Kidney (tissue), 14 donors: Measurements from ENCODE around the gene INPP5F. TPM values are rescaled to one million over a fixed set of nuclear protein-coding genes. Genes with fewer than 3 reads are reported as not detected.
"Not testable (repeated sequence)": the region's sequence is repeated elsewhere in the genome, so short reads cannot be mapped to it uniquely, and the experiment has no call there.

Experiments used
- DNase-seq, 5 donors: peaks; one replicate each; pipeline ENCODE4 v3.0.0-alpha.2; 2013 to 2020
- FAIRE-seq: peaks from 2 replicates; lab custom pipeline; 2012; peaks lifted over from hg19 to GRCh38; lab: Jason Lieb, UNC
- H3K27ac ChIP-seq, 2 donors: one replicate each; pipeline ENCODE4 v1.7.0; 2013; ENCODE audit warnings: low read depth in 2 of 2, low read length in 2 of 2, inconsistent platforms in 1 of 2
- H3K27me3 ChIP-seq: one replicate; pipeline ENCODE4 v1.7.1; 2013; ENCODE audit warnings: low read length, inconsistent platforms; ENCODE audit not compliant: control insufficient read depth, insufficient read depth
- H3K36me3 ChIP-seq, 3 donors: one replicate each; pipeline versions ENCODE4 v1.7.0 to v1.7.1; 2013; ENCODE audit warnings: low read length in 3 of 3, control low read depth in 1 of 3, inconsistent platforms in 1 of 3; ENCODE audit not compliant: insufficient read depth in 3 of 3, control insufficient read depth in 2 of 3
- H3K4me1 ChIP-seq, 3 donors: one replicate each; pipeline versions ENCODE4 v1.7.0 to v1.7.1; 2013; ENCODE audit warnings: low read length in 3 of 3, inconsistent platforms in 1 of 3, low read depth in 1 of 3; ENCODE audit not compliant: control insufficient read depth in 2 of 3, insufficient read depth in 2 of 3
- H3K4me3 ChIP-seq, 3 donors: one replicate each; pipeline versions ENCODE4 v1.7.0 to v1.8.1; 2013; ENCODE audit warnings: low read length in 3 of 3, control low read depth in 1 of 3, inconsistent platforms in 1 of 3
- H3K9ac ChIP-seq, 3 donors: one replicate each; pipeline versions ENCODE4 v1.7.0 to v1.7.1; 2013; ENCODE audit warnings: low read length in 3 of 3, control low read depth in 1 of 3, inconsistent platforms in 1 of 3
- H3K9me3 ChIP-seq, 3 donors: one replicate each; pipeline versions ENCODE4 v1.7.0 to v1.7.1; 2013; ENCODE audit warnings: low read length in 3 of 3, control low read depth in 1 of 3, inconsistent platforms in 1 of 3; ENCODE audit not compliant: control insufficient read depth in 2 of 3, insufficient read depth in 1 of 3
- intact Hi-C: fragments of 100-400 bp; cut with DNase I; formaldehyde crosslinking; loops from one replicate; pipeline ENCODE4 v1.11.1; 2022
- polyA plus RNA-seq: library from polyadenylated mRNA; stranded (reverse); fragments of 350-450 nt; fragmentation: Illumina TruSeq; extraction: RNeasy Lipid Tissue Mini Kit (QIAGEN cat#74804); gene quantifications from one replicate; pipeline ENCODE4 v1.2.3, GENCODE V29; 2014; ENCODE audit warnings: low read depth, low replicate concordance; ENCODE audit not compliant: insufficient read depth
- total RNA-seq: library from RNA; stranded (reverse); fragmentation: NEBNext Ultra II Directional; extraction: Animal tissue kit (Norgen Biotek cat#: 25700); gene quantifications from one replicate; pipeline ENCODE4 v1.2.1, GENCODE V29; 2021
- TF ChIP-seq, protein P1 (sequence below): IDR thresholded peaks from 3 replicates; pipeline ENCODE4 v1.5.1; 2012; ENCODE audit warnings: mild to moderate bottlenecking, moderate library complexity, borderline replicate concordance; ENCODE audit not compliant: insufficient read depth; ENCODE audit errors: extremely low read depth
- donor health status: control.
- donor health status: control.
- donor health status: control.
- donor health status: control.
- donor health status: control.
- donor health status: DM: yes; HTN: yes; CAD: no.
- donor health status: Normal renal cell carcinoma (clear cell type).

INPP5F gene
- total and polyA plus RNA-seq, 2 donors from 2014 or later = 16.4 to 17.5 TPM

DNA sequence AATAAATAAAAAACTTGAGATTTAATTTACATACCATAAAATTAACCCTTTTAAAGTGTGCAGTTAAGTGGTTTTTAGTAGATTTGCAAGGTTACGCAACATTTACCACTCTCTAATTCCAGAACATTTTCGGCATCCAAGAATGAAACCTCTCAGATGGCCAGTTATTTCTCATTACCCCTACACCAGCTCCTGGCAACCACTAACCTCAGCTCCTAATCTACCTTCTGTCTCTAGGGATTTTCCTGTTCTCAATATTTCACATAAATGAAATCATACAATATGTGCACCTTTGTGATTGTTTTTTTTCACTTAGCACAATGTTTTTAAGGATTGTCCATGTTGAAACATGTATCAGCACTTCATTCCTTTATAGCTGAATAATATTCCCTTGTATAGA is 45.1 kb downstream of the INPP5F start:
- Histone ChIP-seq H3K4me1 (no peaks in the 10 kb centered on the region), H3K36me3 (no peaks in the 10 kb centered on the region), H3K27ac (no peak overlapping the region), H3K9ac (no peak overlapping the region), H3K4me3 (no peak overlapping the region), H3K27me3 (no peaks in the 10 kb centered on the region), H3K9me3 (no peaks in the 10 kb centered on the region)
- intact Hi-C loops = no loop called here
- DNase-seq = no peak
- TF ChIP-seq, protein P1, sequence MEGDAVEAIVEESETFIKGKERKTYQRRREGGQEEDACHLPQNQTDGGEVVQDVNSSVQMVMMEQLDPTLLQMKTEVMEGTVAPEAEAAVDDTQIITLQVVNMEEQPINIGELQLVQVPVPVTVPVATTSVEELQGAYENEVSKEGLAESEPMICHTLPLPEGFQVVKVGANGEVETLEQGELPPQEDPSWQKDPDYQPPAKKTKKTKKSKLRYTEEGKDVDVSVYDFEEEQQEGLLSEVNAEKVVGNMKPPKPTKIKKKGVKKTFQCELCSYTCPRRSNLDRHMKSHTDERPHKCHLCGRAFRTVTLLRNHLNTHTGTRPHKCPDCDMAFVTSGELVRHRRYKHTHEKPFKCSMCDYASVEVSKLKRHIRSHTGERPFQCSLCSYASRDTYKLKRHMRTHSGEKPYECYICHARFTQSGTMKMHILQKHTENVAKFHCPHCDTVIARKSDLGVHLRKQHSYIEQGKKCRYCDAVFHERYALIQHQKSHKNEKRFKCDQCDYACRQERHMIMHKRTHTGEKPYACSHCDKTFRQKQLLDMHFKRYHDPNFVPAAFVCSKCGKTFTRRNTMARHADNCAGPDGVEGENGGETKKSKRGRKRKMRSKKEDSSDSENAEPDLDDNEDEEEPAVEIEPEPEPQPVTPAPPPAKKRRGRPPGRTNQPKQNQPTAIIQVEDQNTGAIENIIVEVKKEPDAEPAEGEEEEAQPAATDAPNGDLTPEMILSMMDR = no peak
- FAIRE-seq = no peak

DNA sequence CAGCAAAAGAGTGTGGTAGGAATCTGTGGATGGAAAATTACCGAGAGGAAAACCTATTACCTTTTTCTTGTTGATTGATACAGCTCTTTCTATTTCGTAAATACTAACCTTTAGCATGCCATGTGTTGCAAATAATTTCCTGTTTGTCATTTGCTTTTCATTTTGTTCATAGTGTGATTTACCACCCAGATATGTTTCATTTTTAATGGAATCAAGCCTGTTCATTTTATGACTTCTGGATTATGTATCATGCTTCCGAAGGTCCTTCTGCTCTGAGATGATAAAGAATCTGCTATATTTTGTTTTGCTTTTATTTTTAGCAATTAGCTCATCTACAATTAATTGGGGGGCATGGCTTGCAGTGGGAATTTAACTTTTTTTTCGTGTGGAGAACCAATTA is 46.5 kb downstream of the INPP5F start:
- H3K36me3 ChIP-seq = no peaks in the 10 kb centered on the region
- H3K4me3 ChIP-seq = no peak overlapping the region
- H3K9me3 ChIP-seq = no peaks in the 10 kb centered on the region
- H3K9ac ChIP-seq = no peak overlapping the region
- no peak for DNase-seq
- no peak overlapping the region for H3K27ac ChIP-seq
- TF ChIP-seq, protein P1 = no peak
- H3K4me1 ChIP-seq = no peaks in the 10 kb centered on the region
- FAIRE-seq = no peak
- H3K27me3 ChIP-seq = no peaks in the 10 kb centered on the region
- intact Hi-C loops = no loop called here

DNA sequence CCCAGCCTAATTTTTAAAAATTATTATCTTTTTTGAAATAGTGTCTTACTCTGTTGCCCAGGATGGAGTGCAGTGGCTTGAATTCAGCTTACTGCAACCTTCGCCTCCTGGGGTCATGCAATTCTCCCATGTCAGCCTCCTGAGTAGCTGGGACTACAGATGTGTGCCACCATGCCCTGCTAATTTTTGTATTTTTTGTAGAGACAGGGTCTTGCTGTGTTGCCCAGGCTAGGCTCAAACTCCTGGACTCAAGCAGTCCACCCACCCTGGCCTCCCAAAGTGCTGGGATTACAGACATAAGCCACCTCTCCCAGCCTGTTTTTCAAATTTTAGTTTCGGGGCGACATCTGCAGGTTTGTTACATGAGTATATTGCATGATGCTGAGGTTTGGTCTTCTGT is 47.2 kb downstream of the INPP5F start:
- H3K9ac ChIP-seq, H3K9me3 ChIP-seq, H3K27ac ChIP-seq, H3K27me3 ChIP-seq, H3K4me3 ChIP-seq, H3K4me1 ChIP-seq, H3K36me3 ChIP-seq, FAIRE-seq, intact Hi-C loops, DNase-seq: not testable (repeated sequence)

DNA sequence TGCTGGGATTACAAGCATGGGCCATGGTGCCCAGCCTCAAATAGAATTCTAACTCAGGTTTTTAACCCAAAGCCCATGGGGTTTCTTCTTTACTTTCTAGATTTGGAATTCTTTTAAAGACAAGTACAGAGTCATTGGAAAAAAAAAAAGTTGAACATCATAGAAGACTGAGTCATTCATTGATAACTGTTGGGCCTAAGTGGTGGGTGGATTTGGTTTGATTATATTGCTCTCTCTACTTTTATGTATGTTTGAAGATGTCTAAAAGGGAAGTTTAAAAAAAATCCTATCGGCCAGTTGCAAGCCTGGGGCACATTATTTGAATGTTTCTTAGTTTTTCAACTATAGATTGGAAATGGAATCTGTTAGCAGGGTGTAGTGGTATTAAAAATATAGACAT is 49.7 kb downstream of the INPP5F start:
- DNase-seq (no peak), FAIRE-seq (no peak)
- intact Hi-C loops = no loop called here
- Histone ChIP-seq H3K27me3 (no peaks in the 10 kb centered on the region), H3K36me3 (no peaks in the 10 kb centered on the region), H3K27ac (no peak overlapping the region), H3K4me1 (no peaks in the 10 kb centered on the region), H3K9ac (no peak overlapping the region), H3K9me3 (no peaks in the 10 kb centered on the region), H3K4me3 (no peak overlapping the region)
- TF ChIP-seq, protein P1 = no peak
